H9 (cell line): Measurements from ENCODE around the gene CFAP299. TPM values are rescaled to one million over a fixed set of nuclear protein-coding genes. Genes with fewer than 3 reads are reported as not detected.

Experiments
- DNase-seq: peaks from one replicate; pipeline ENCODE4 v3.0.0-alpha.2; 2017
- H2AFZ ChIP-seq: one replicate; pipeline ENCODE4 v1.6.1; 2013; ENCODE audit warnings: mild to moderate bottlenecking, low read length, control low read depth, moderate library complexity
- H2AK5ac ChIP-seq: 2 replicates; pipeline ENCODE4 v1.6.1; 2013; ENCODE audit warnings: low read length, control low read depth, mixed read lengths; ENCODE audit not compliant: insufficient read length
- H2BK120ac ChIP-seq: one replicate; pipeline ENCODE4 v1.6.1; 2013; ENCODE audit warnings: low read depth, mild to moderate bottlenecking, low read length, control low read depth, inconsistent platforms; ENCODE audit not compliant: poor library complexity, severe bottlenecking
- H2BK12ac ChIP-seq: 2 replicates; pipeline ENCODE4 v1.6.1; 2013; ENCODE audit warnings: low read length, control low read depth, mixed read lengths, low read depth; ENCODE audit not compliant: insufficient read length
- H2BK15ac ChIP-seq: 2 replicates; pipeline ENCODE4 v1.6.1; 2013; ENCODE audit warnings: low read depth, low read length, control low read depth
- H2BK20ac ChIP-seq: one replicate; pipeline ENCODE4 v1.6.1; 2013; ENCODE audit warnings: low read depth, mild to moderate bottlenecking, low read length, control low read depth, inconsistent platforms; ENCODE audit not compliant: poor library complexity, severe bottlenecking
- H2BK5ac ChIP-seq: 2 replicates; pipeline ENCODE4 v1.6.1; 2013; ENCODE audit warnings: low read length, control low read depth, mixed read lengths; ENCODE audit not compliant: insufficient read length
- H3K14ac ChIP-seq: 2 replicates; pipeline ENCODE4 v1.6.1; 2013; ENCODE audit warnings: low read length, control low read depth; ENCODE audit not compliant: insufficient read depth
- H3K18ac ChIP-seq: 2 replicates; pipeline ENCODE4 v1.6.1; 2013; ENCODE audit warnings: low read depth, mild to moderate bottlenecking, mixed read lengths, low read length, control low read depth; ENCODE audit not compliant: insufficient read length
- H3K23ac ChIP-seq: 2 replicates; pipeline ENCODE4 v1.6.1; 2013; ENCODE audit warnings: low read length, control low read depth, mixed read lengths, low read depth; ENCODE audit not compliant: insufficient read length
- H3K23me2 ChIP-seq: 2 replicates; pipeline ENCODE4 v1.6.1; 2013; ENCODE audit warnings: low read depth, mild to moderate bottlenecking, mixed read lengths, low read length, control low read depth; ENCODE audit not compliant: insufficient read length, poor library complexity, severe bottlenecking
- H3K27ac ChIP-seq: 2 replicates; pipeline ENCODE4 v1.5.1; 2013; ENCODE audit warnings: low read length, control low read depth, mixed read lengths, low read depth; ENCODE audit not compliant: insufficient read length
- H3K27me3 ChIP-seq: 2 replicates; pipeline ENCODE4 v1.6.1; 2013; ENCODE audit warnings: low read length, control low read depth, inconsistent platforms; ENCODE audit not compliant: insufficient read depth
- H3K4ac ChIP-seq: 2 replicates; pipeline ENCODE4 v1.6.1; 2013; ENCODE audit warnings: low read depth, mild to moderate bottlenecking, control low read depth, inconsistent platforms, low read length, moderate library complexity
- H3K4me1 ChIP-seq: 2 replicates; pipeline ENCODE4 v1.6.1; 2013; ENCODE audit warnings: low read length, control low read depth, inconsistent platforms; ENCODE audit not compliant: insufficient read depth
- H3K4me2 ChIP-seq: 2 replicates; pipeline ENCODE4 v1.6.1; 2013; ENCODE audit warnings: low read length, control low read depth, mixed read lengths; ENCODE audit not compliant: insufficient read length, insufficient read depth
- H3K56ac ChIP-seq: 2 replicates; pipeline ENCODE4 v1.6.1; 2013; ENCODE audit warnings: low read depth, mild to moderate bottlenecking, mixed read lengths, low read length, control low read depth; ENCODE audit not compliant: insufficient read length
- H3K79me1 ChIP-seq: 2 replicates; pipeline ENCODE4 v1.6.1; 2013; ENCODE audit warnings: low read depth, mild to moderate bottlenecking, moderate library complexity, low read length, control low read depth, inconsistent platforms; ENCODE audit not compliant: insufficient read depth, poor library complexity, severe bottlenecking
- H3K79me2 ChIP-seq: 2 replicates; pipeline ENCODE4 v1.6.1; 2013; ENCODE audit warnings: low read length, control low read depth, inconsistent platforms; ENCODE audit not compliant: insufficient read depth
- H3K9ac ChIP-seq: 2 replicates; pipeline ENCODE4 v1.6.1; 2013; ENCODE audit warnings: low read length, control low read depth, mixed read lengths; ENCODE audit not compliant: insufficient read length; ENCODE audit errors: extremely low read depth
- H3K9me3 ChIP-seq: one replicate; pipeline ENCODE4 v1.6.1; 2013; ENCODE audit warnings: low read depth, low read length, inconsistent platforms; ENCODE audit not compliant: control insufficient read depth
- H3T11ph ChIP-seq: one replicate; pipeline ENCODE4 v1.6.1; 2013; ENCODE audit warnings: mild to moderate bottlenecking, low read length, control low read depth, inconsistent platforms
- H4K20me1 ChIP-seq: one replicate; pipeline ENCODE4 v1.6.1; 2013; ENCODE audit not compliant: control insufficient read depth, insufficient read length, insufficient read depth
- H4K5ac ChIP-seq: 2 replicates; pipeline ENCODE4 v1.6.1; 2013; ENCODE audit warnings: low read depth, mild to moderate bottlenecking, mixed read lengths, low read length, control low read depth; ENCODE audit not compliant: insufficient read length
- H4K8ac ChIP-seq: replicated peaks from 2 replicates; pipeline ENCODE4 v1.6.1; 2013; ENCODE audit warnings: low read length, control low read depth, mixed read lengths, low read depth; ENCODE audit not compliant: insufficient read length
- H4K91ac ChIP-seq: 2 replicates; pipeline ENCODE4 v1.6.1; 2013; ENCODE audit warnings: low read depth, mild to moderate bottlenecking, moderate library complexity, mixed read lengths, low read length, control low read depth; ENCODE audit not compliant: insufficient read length
- H3K27ac Mint-ChIP-seq, 3 experiments: 2 replicates in 2 of 3; 3 replicates in 1 of 3; pipeline ENCODE4 v1.8.0; 2020 to 2021; ENCODE audit warnings: mixed read lengths in 3 of 3, mild to moderate bottlenecking in 1 of 3, moderate library complexity in 1 of 3
- H3K27me3 Mint-ChIP-seq: 2 replicates; pipeline ENCODE4 v1.8.0; 2021; ENCODE audit warnings: low read depth, mild to moderate bottlenecking, moderate library complexity, mixed read lengths
- H3K36me3 Mint-ChIP-seq, 3 experiments: 2 replicates in 2 of 3; 3 replicates in 1 of 3; pipeline ENCODE4 v1.8.0; 2020 to 2021; ENCODE audit warnings: low read depth in 3 of 3, mixed read lengths in 3 of 3; ENCODE audit not compliant: insufficient read depth in 1 of 3
- H3K4me1 Mint-ChIP-seq, 2 experiments: 2 replicates each; pipeline ENCODE4 v1.8.0; 2020; ENCODE audit warnings: mixed read lengths in 2 of 2
- H3K4me3 Mint-ChIP-seq, 2 experiments: 2 replicates in 1 of 2; 3 replicates in 1 of 2; pipeline ENCODE4 v1.8.0; 2020 to 2021; ENCODE audit warnings: mild to moderate bottlenecking in 2 of 2, mixed read lengths in 2 of 2, moderate library complexity in 1 of 2
- H3K9me3 Mint-ChIP-seq, 2 experiments: 2 replicates in 1 of 2; 3 replicates in 1 of 2; pipeline ENCODE4 v1.8.0; 2020; ENCODE audit warnings: mild to moderate bottlenecking in 2 of 2, mixed read lengths in 2 of 2, moderate library complexity in 1 of 2
- CTCF ChIP-seq: fragments of 200-600 bp; sonication (generic); conservative IDR thresholded peaks from 3 replicates; pipeline ENCODE4 v1.8.0; 2021; ENCODE audit warnings: antibody characterized with exemption, mild to moderate bottlenecking
- WGBS: extraction: QIAGEN DNeasy Blood & Tissue Kit; methylation state at CpG from one replicate; pipeline ENCODE4 v1.1.7; 2013; ENCODE audit warnings: missing lambda C conversion rate, low lambda C conversion rate, mixed read lengths; ENCODE audit not compliant: insufficient read length; ENCODE audit errors: extremely low coverage; 5-methylcytosine and 5-hydroxymethylcytosine counted together
- total RNA-seq: library from RNA; stranded (reverse); gene quantifications from 2 replicates; pipeline ENCODE4 v1.2.1, GENCODE V29; 2021

The CFAP299 gene
- total RNA-seq, 1 experiment from 2014 or later = not detected

DNA sequence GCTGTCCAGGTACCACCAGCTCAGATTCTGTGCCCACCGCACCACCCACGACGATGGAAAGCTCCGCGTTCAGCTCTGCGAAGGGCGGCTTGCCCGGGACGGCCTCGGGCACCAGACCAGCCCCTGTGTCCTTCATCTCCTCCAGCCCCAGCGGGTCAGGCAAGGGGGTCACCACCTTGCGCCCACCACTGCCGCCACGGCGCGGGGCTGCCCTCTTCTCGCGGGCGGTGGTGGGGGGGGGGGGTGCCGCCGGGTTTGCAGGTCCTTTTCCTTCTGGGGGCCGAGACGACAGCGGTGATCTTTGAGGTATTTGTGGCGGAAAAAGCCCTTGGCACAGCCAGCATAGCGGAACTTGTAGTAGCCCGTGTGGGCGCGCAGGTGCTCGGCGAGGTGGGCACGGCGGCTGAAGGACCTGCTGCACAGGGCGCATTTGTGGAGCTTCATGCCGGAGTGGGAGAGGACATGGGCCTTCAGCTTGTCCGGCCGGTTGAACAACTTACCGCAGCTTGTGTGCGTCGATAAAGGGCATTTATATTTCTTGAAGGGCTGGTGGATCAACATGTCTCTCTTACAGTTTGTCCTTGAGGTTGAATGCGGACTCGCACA is 50.9 kb downstream of the CFAP299 start:
- H3K4ac ChIP-seq = no peak overlapping the region

More for the DNA sequence above, 50.9 kb downstream of the CFAP299 start:
- no peak overlapping the region for H2BK12ac ChIP-seq
- no peak overlapping the region for H3T11ph ChIP-seq
- H3K27me3 ChIP-seq = no peaks in the 10 kb centered on the region
- H3K36me3 Mint-ChIP-seq = peaks cover 0 to 10% (median 7%) of the 10 kb centered on the region in 3 experiments; a peak in 4 of 7 replicates
- H3K27me3 Mint-ChIP-seq = no peaks in the 10 kb centered on the region
- no peak overlapping the region for H2AFZ ChIP-seq
- H3K23ac ChIP-seq = no peak overlapping the region
- no peaks in the 10 kb centered on the region for H3K79me2 ChIP-seq
- H3K56ac ChIP-seq = no peak overlapping the region
- H4K8ac ChIP-seq = no peak overlapping the region
- H4K20me1 ChIP-seq = no peaks in the 10 kb centered on the region
- TF ChIP-seq CTCF = no peak
- no peak overlapping the region for H2AK5ac ChIP-seq
- H3K4me1 Mint-ChIP-seq = no peaks in the 10 kb centered on the region
- H2BK5ac ChIP-seq = no peak overlapping the region
- WGBS = no CpG with 5 or more reads among the region's 42 CpGs
- no peak overlapping the region for H3K4me2 ChIP-seq
- no peak overlapping the region for H3K9ac ChIP-seq
- H3K9me3 ChIP-seq = no peaks in the 10 kb centered on the region
- H4K91ac ChIP-seq = no peak overlapping the region
- no peak for DNase-seq
- no peaks in the 10 kb centered on the region for H3K79me1 ChIP-seq
- H3K23me2 ChIP-seq = no peaks in the 10 kb centered on the region
- H3K4me1 ChIP-seq = no peaks in the 10 kb centered on the region
- no peak overlapping the region for H2BK120ac ChIP-seq
- no peak overlapping the region; a peak in 1 of 7 replicates for H3K27ac Mint-ChIP-seq
- H3K14ac ChIP-seq = no peak overlapping the region
- no peak overlapping the region for H3K18ac ChIP-seq
- H3K27ac ChIP-seq = no peak overlapping the region
- no peak overlapping the region for H2BK20ac ChIP-seq
- H3K9me3 Mint-ChIP-seq = peaks cover 6 to 11% of the 10 kb centered on the region in 2 experiments; a peak in 4 of 5 replicates
- no peak overlapping the region for H2BK15ac ChIP-seq
- H4K5ac ChIP-seq = no peak overlapping the region
- no peak overlapping the region for H3K4me3 Mint-ChIP-seq
